ENCODE measurements around the gene CCR4. TPM values are rescaled to one million over a fixed set of nuclear protein-coding genes. Genes with fewer than 3 reads are reported as not detected.
A peak's percentile ranks its signal among the peaks of the same experiment; 100 is the strongest.

CCR4 gene
- total and polyA plus RNA-seq, 9 of the 15 experiments (the other 6 are each of a cell fraction or from before 2014, with no cell fraction given), result 0.04 to 0.47 (median 0.25) TPM; not detected in 1

GRCh38 chr3:32972482-32973146, 21.2 kb downstream of the CCR4 start (continued):
- TF ChIP-seq, protein P1, sequence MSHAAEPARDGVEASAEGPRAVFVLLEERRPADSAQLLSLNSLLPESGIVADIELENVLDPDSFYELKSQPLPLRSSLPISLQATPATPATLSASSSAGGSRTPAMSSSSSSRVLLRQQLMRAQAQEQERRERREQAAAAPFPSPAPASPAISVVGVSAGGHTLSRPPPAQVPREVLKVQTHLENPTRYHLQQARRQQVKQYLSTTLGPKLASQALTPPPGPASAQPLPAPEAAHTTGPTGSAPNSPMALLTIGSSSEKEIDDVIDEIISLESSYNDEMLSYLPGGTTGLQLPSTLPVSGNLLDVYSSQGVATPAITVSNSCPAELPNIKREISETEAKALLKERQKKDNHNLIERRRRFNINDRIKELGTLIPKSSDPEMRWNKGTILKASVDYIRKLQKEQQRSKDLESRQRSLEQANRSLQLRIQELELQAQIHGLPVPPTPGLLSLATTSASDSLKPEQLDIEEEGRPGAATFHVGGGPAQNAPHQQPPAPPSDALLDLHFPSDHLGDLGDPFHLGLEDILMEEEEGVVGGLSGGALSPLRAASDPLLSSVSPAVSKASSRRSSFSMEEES (CRISPR knock-in tag; IDR thresholded peaks at IDR 0.05), result no peak
- no peak for TF ChIP-seq KLF6 (CRISPR knock-in tag; IDR thresholded peaks at IDR 0.05; ENCODE audit: borderline replicate concordance)
- no peak for TF ChIP-seq ZNF778 (CRISPR knock-in tag; IDR thresholded peaks at IDR 0.05)
- TF ChIP-seq ZBTB49 (CRISPR knock-in tag; IDR thresholded peaks at IDR 0.05; ENCODE audit: borderline replicate concordance), result no peak
- TF ChIP-seq NCOA6 (IDR thresholded peaks at IDR 0.05), result 0 out of 2 replicates have a peak, but pooled peaks have one; percentile 9
- no peak for TF ChIP-seq PPARD (CRISPR knock-in tag; IDR thresholded peaks at IDR 0.05)
- TF ChIP-seq ARNT (IDR thresholded peaks at IDR 0.05), result peak; percentile 78 to 88; a peak in 2 of 4 replicates
- TF ChIP-seq RNF2 (IDR thresholded peaks at IDR 0.05), result peak; percentile 53; the same call in 1 of the 2 replicates
- no peak for TF ChIP-seq DIDO1 (tag; IDR thresholded peaks at IDR 0.05; ENCODE audit: low read depth)
- TF ChIP-seq SP1 (CRISPR knock-in tag; IDR thresholded peaks at IDR 0.05), result no peak
- no peak for TF ChIP-seq ZNF436 (CRISPR knock-in tag; IDR thresholded peaks at IDR 0.05)
- no peak for TF ChIP-seq E2F5 (CRISPR knock-in tag; IDR thresholded peaks at IDR 0.05)
- no peak for TF ChIP-seq ZNF445 (CRISPR knock-in tag; IDR thresholded peaks at IDR 0.05; ENCODE audit: low read depth)
- TF ChIP-seq TAF15 (IDR thresholded peaks at IDR 0.05; ENCODE audit: low read depth, low read length), result no peak
- TF ChIP-seq THAP12 (CRISPR knock-in tag; IDR thresholded peaks at IDR 0.05), result no peak
- TF ChIP-seq, protein P2, sequence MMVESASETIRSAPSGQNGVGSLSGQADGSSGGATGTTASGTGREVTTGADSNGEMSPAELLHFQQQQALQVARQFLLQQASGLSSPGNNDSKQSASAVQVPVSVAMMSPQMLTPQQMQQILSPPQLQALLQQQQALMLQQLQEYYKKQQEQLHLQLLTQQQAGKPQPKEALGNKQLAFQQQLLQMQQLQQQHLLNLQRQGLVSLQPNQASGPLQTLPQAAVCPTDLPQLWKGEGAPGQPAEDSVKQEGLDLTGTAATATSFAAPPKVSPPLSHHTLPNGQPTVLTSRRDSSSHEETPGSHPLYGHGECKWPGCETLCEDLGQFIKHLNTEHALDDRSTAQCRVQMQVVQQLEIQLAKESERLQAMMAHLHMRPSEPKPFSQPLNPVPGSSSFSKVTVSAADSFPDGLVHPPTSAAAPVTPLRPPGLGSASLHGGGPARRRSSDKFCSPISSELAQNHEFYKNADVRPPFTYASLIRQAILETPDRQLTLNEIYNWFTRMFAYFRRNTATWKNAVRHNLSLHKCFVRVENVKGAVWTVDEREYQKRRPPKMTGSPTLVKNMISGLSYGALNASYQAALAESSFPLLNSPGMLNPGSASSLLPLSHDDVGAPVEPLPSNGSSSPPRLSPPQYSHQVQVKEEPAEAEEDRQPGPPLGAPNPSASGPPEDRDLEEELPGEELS (CRISPR knock-in tag; IDR thresholded peaks at IDR 0.05; ENCODE audit: borderline replicate concordance), result no peak
- no peak for TF ChIP-seq ZNF217 (CRISPR knock-in tag; IDR thresholded peaks at IDR 0.05)
- TF ChIP-seq ZKSCAN8 (CRISPR knock-in tag; IDR thresholded peaks at IDR 0.05), result peak; percentile 58; the same call in 1 of the 2 replicates
- TF ChIP-seq ZNF175 (CRISPR knock-in tag; IDR thresholded peaks at IDR 0.05; ENCODE audit: low read depth), result no peak

Measured in K562 (cell line).